ENCODE data around the gene MTRFR. TPM values are rescaled to one million over a fixed set of nuclear protein-coding genes. Genes with fewer than 3 reads are reported as not detected.
"Not testable (repeated sequence)": the region's sequence is repeated elsewhere in the genome, so short reads cannot be mapped to it uniquely, and the experiment has no call there.

MTRFR gene
- total and polyA plus RNA-seq, 4 donors, result 4.3 to 12.1 (median 10.0) TPM

DNA sequence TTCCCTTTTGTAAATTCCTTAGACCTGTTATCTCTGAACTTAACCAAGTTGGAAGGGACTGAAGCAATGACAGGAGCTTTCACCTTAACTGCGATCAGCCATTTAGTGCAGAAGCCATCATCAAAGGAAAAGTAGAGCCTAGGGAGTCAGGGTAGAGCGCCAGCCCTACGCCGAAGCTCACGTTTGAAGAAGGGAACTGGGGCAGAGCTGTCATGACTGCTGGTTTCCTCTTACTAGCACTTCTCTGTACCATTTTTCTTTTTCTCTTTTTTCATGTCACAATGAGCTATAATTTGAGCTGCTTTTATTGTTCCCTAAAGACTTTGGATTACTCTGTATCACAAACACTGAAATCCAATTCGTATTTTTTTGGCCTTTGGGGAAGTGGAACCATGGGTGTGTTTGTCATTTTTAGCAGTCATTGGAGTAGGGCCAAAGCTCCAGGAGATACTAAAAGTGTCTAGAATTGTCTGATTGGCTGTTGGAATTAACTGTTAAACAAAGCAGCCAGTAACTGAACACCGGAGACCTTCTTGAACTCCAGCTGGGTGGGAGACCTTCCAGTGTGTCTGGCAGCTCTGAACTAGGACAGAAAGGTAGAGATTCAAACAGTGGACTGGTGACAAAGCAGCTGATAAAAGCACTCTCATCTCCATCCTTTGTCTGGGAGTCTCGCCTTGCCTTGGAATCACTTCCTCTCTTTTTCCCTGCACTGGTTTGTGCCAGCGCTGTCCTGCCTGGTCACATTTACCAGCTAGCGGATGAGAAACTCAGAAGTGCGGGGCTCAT is 9.1 kb downstream of the MTRFR start:
- ATAC-seq (ENCODE audit: low FRiP score) (no peak), DNase-seq (no peak)
- H3K36me3 ChIP-seq (ENCODE audit: control insufficient read depth in 1 of 2, insufficient read depth in 2 of 2, low read length in 1 of 2), result no peaks in the 10 kb centered on the region
- H3K9me3 ChIP-seq (ENCODE audit: control insufficient read depth, low read length), result no peaks in the 10 kb centered on the region
- H3K27ac ChIP-seq (ENCODE audit: low read depth in 1 of 2, low read length in 2 of 2), result no peak overlapping the region
- no peaks in the 10 kb centered on the region for H3K27me3 ChIP-seq (ENCODE audit: control insufficient read depth in 1 of 2, insufficient read depth in 2 of 2, low read length in 1 of 2)
- WGBS, 2 donors, result 46 to 48% methylated on average over 11 of the region's 11 CpGs
- intact Hi-C loops (cut with DNase I), result no loop called here
- no peak overlapping the region for H3K4me3 ChIP-seq (ENCODE audit: low read length in 2 of 2)
- H3K4me1 ChIP-seq (ENCODE audit: control insufficient read depth in 1 of 2, insufficient read depth in 2 of 2, low read length in 2 of 2), result no peaks in the 10 kb centered on the region

DNA sequence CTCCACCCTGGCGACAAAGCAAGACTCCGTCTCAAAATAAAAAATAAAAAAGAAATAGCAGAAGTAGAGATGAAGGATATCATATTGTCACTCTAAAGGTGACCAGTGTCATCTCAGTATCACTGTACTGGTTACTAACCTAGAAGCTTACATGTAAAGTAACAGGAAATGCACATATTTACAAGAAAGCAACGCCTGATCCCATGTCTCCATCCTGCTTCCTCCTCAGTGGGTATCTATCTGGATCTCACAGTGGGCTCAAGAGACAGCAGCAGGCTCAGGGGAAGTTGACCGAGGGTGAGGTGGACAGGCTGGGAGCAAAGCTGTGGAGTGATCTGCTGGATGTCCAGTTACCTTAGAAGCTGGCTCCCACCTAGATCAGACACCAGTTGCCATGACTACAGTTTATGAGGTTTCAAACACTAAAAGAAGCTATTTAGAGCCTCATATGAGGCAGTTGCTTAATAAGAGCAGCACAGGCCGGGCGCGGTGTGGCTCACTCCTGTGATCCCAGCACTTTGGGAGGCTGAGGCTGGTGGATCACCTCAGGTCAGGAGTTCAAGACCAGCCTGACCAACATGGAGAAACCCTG is 10.5 kb downstream of the MTRFR start:
- DNase-seq, result no peak
- Histone ChIP-seq H3K27me3 (ENCODE audit: control insufficient read depth in 1 of 2, insufficient read depth in 2 of 2, low read length in 1 of 2) (no peaks in the 10 kb centered on the region), H3K4me3 (ENCODE audit: low read length in 2 of 2) (no peak overlapping the region), H3K9me3 (ENCODE audit: control insufficient read depth, low read length) (no peaks in the 10 kb centered on the region), H3K27ac (ENCODE audit: low read depth in 1 of 2, low read length in 2 of 2) (no peak overlapping the region), H3K4me1 (ENCODE audit: control insufficient read depth in 1 of 2, insufficient read depth in 2 of 2, low read length in 2 of 2) (no peaks in the 10 kb centered on the region), H3K36me3 (ENCODE audit: control insufficient read depth in 1 of 2, insufficient read depth in 2 of 2, low read length in 1 of 2) (no peaks in the 10 kb centered on the region)
- WGBS, 2 donors, result 80 to 83% methylated on average over 7 of the region's 7 CpGs
- no peak for ATAC-seq (ENCODE audit: low FRiP score)
- intact Hi-C loops (cut with DNase I), result no loop called here

DNA sequence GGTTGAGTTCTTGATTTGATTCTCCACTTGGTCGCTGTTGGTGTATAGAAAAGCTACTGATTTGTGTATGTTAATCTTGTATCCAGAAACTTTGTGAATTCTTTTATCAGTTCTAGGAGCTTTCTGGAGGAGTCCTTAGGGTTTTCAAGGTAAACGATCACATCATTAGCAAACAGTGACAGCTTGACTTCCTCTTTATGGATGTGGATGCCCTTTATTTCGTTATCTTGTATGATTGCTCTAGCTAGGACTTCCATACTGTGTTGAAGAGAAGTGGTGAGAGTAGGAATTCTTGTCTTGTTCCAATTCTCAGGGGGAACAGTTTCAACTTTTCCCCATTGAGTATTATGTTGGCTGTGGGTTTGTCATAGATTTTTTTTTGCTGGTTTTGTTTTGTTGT is 12.4 kb downstream of the MTRFR start:
- Histone ChIP-seq H3K36me3 (ENCODE audit: control insufficient read depth in 1 of 2, insufficient read depth in 2 of 2, low read length in 1 of 2) (no peaks in the 10 kb centered on the region), H3K27ac (ENCODE audit: low read depth in 1 of 2, low read length in 2 of 2) (no peak overlapping the region), H3K27me3 (ENCODE audit: control insufficient read depth in 1 of 2, insufficient read depth in 2 of 2, low read length in 1 of 2) (no peaks in the 10 kb centered on the region), H3K4me1 (ENCODE audit: control insufficient read depth in 1 of 2, insufficient read depth in 2 of 2, low read length in 2 of 2) (no peaks in the 10 kb centered on the region), H3K4me3 (ENCODE audit: low read length in 2 of 2) (no peak overlapping the region), H3K9me3 (ENCODE audit: control insufficient read depth, low read length) (no peaks in the 10 kb centered on the region)
- WGBS, 2 donors, result 93% methylated on average over 3 of the region's 3 CpGs
- no peak for DNase-seq
- intact Hi-C loops (cut with DNase I), result no loop called here
- ATAC-seq (ENCODE audit: low FRiP score), result no peak

DNA sequence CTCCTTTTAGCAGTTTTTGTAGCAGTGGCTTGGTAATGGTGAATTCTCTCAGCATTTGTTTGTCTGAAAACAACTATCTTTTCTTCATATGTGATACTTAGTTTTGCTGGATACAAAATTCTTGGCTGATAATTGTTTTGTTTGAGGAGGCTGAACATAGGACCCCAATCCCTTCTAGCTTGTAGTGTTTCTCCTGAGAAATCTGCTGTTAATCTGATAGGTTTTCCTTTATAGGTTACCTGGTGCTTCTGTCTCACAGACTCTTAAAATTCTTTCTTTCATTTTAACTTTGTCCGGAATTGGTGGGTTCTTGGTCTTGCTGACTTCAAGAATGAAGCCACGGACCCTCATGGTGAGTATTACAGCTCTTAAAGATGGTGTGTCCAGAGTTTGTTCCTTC is 14.9 kb downstream of the MTRFR start:
- not testable (repeated sequence) for H3K27ac ChIP-seq (ENCODE audit: low read depth in 1 of 2, low read length in 2 of 2)

DNA sequence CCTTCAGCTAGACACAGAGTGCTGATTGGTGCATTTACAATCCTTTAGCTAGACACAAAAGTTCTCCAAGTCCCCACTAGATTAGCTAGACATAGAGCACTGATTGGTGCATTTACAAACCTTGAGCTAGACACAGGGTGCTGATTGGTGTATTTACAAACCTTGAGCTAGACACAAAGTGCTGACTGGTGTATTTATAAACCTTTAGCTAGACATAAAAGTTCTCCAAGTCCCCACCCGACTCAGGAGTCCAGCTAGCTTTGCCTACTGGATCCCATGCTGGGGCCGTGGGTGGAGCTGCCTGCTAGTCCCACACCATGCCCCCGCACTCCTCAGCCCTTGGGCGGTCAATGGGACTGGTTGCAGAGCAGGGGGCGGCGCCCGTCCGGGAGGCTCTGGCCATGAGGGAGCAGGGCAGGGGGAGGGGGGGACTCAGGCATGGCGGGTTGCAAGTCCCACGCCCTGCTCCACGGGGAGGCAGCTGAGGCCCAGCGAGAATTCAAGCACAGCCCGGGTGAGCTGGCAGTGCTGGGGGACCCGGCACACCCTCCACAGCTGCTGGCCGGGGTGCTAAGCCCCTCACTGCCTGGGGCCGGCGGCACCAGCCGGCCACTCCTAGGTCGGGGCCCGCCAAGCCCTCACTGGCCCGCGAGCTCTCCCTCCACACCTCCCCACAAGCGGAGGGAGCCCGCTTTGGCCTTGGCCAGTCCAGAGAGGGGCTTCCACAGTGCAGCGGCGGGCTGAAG is 15.9 kb downstream of the MTRFR start:
- ATAC-seq (ENCODE audit: low FRiP score); H3K4me1 ChIP-seq (ENCODE audit: control insufficient read depth in 1 of 2, insufficient read depth in 2 of 2, low read length in 2 of 2): not testable (repeated sequence)

More for the DNA sequence above, 14.9 kb downstream of the MTRFR start:
- H3K36me3 ChIP-seq (ENCODE audit: control insufficient read depth in 1 of 2, insufficient read depth in 2 of 2, low read length in 1 of 2); H3K27me3 ChIP-seq (ENCODE audit: control insufficient read depth in 1 of 2, insufficient read depth in 2 of 2, low read length in 1 of 2); H3K4me3 ChIP-seq (ENCODE audit: low read length in 2 of 2); ATAC-seq (ENCODE audit: low FRiP score); intact Hi-C loops (cut with DNase I); DNase-seq; H3K4me1 ChIP-seq (ENCODE audit: control insufficient read depth in 1 of 2, insufficient read depth in 2 of 2, low read length in 2 of 2); H3K9me3 ChIP-seq (ENCODE audit: control insufficient read depth, low read length): not testable (repeated sequence)
- WGBS, 2 donors, result 97 to 99% methylated on average over 2 of the region's 2 CpGs

DNA sequence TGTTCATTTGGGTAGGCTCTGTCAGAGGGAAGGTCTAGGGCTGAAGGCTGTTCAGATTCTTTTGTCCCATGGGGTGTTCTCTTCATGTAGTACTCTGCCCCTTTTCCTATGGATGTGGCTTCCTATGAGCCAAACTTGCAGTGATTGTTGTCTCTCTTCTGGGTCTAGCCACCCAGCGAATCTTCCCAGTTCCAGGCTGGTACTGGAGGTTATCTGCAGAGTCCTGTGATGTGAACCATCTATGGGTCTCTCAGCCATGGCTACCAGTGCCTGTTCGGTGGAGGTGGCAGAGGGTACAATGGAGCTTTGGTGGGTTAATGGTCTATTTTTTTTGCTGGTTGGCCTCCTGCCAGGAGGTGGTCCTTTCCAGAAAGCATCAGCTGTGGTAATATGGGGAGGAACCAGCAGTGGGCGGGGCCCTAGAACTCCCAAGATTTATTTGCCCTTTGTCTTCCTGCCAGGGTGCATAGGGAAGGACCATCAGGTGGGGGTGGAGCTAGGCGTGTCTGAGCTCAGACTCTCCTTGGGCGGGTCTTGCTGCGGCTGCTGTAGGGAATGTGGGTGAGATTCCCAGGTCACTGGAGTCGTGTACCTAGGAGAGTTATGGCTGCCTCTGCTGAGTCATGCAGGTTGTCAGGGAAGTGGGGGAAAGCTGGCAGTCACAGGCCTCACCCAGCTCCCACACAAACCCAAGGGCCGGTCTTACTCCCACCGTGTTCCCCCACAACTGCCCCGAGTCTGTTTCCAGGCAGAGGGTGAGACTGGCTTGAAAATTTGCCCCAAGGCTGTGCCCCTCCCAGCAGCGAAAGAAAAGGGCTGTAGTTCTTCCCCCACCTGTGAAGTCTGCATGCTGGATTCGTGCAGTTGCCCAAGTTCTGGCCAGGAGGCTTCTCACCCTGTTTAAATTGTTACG is 17.5 kb downstream of the MTRFR start:
- no peaks in the 10 kb centered on the region for H3K4me1 ChIP-seq (ENCODE audit: control insufficient read depth in 1 of 2, insufficient read depth in 2 of 2, low read length in 2 of 2)
- ATAC-seq (ENCODE audit: low FRiP score) (no peak), DNase-seq (no peak)
- H3K9me3 ChIP-seq (ENCODE audit: control insufficient read depth, low read length), result no peaks in the 10 kb centered on the region
- no peaks in the 10 kb centered on the region for H3K36me3 ChIP-seq (ENCODE audit: control insufficient read depth in 1 of 2, insufficient read depth in 2 of 2, low read length in 1 of 2)
- H3K27me3 ChIP-seq (ENCODE audit: control insufficient read depth in 1 of 2, insufficient read depth in 2 of 2, low read length in 1 of 2), result no peaks in the 10 kb centered on the region
- intact Hi-C loops (cut with DNase I), result no loop called here
- no peak overlapping the region for H3K27ac ChIP-seq (ENCODE audit: low read depth in 1 of 2, low read length in 2 of 2)
- 85 to 90% methylated on average over 13 of the region's 13 CpGs for WGBS, 2 donors
- no peak overlapping the region for H3K4me3 ChIP-seq (ENCODE audit: low read length in 2 of 2)

More for the DNA sequence above, 15.9 kb downstream of the MTRFR start:
- intact Hi-C loops (cut with DNase I); H3K4me3 ChIP-seq (ENCODE audit: low read length in 2 of 2); H3K9me3 ChIP-seq (ENCODE audit: control insufficient read depth, low read length); H3K27me3 ChIP-seq (ENCODE audit: control insufficient read depth in 1 of 2, insufficient read depth in 2 of 2, low read length in 1 of 2); H3K36me3 ChIP-seq (ENCODE audit: control insufficient read depth in 1 of 2, insufficient read depth in 2 of 2, low read length in 1 of 2); H3K27ac ChIP-seq (ENCODE audit: low read depth in 1 of 2, low read length in 2 of 2): not testable (repeated sequence)
- WGBS, 2 donors, result 97% methylated on average over 23 to 26 of the region's 26 CpGs
- DNase-seq, result peak in 1 of 2 donors; percentile 47

DNA sequence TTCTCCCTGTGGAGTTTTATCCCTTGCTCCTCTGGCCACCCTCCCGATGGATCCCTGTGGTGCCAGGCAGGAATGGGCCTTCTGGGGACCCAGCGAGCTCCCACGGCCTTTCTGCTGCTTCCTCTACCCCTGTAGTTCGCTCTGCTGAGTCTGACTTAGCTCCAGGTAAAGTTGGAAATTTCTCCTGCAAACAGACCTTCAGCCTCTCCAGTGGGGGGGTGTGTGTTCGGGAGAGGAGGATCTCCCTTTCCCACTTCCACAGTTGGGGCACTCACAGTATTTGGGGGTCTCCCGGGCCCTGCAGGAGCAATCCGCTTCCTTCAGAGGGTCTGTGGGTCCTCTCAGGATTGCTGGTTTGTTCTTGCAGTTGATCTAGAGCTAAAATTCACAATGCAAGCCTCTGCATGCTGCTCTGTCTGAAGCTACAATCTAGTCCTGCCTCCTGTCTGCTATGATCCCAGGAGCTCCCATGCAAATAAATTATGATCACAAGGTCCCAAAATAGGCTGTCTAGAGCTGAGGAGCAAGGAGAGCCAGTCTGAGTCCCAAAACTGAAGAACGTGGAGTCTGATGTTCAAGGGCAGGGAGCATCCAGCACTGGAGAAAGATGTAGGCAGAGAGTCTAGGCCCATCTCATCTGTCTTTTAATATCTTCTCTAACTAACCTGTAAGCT is 18.3 kb downstream of the MTRFR start:
- ATAC-seq (ENCODE audit: low FRiP score), result no peak
- Histone ChIP-seq H3K27me3 (ENCODE audit: control insufficient read depth in 1 of 2, insufficient read depth in 2 of 2, low read length in 1 of 2) (no peaks in the 10 kb centered on the region), H3K4me3 (ENCODE audit: low read length in 2 of 2) (no peak overlapping the region), H3K27ac (ENCODE audit: low read depth in 1 of 2, low read length in 2 of 2) (no peak overlapping the region), H3K36me3 (ENCODE audit: control insufficient read depth in 1 of 2, insufficient read depth in 2 of 2, low read length in 1 of 2) (no peaks in the 10 kb centered on the region), H3K9me3 (ENCODE audit: control insufficient read depth, low read length) (no peaks in the 10 kb centered on the region), H3K4me1 (ENCODE audit: control insufficient read depth in 1 of 2, insufficient read depth in 2 of 2, low read length in 2 of 2) (no peaks in the 10 kb centered on the region)
- WGBS, 2 donors, result 85 to 92% methylated on average over 8 of the region's 8 CpGs
- intact Hi-C loops (cut with DNase I), result no loop called here
- no peak for DNase-seq

DNA sequence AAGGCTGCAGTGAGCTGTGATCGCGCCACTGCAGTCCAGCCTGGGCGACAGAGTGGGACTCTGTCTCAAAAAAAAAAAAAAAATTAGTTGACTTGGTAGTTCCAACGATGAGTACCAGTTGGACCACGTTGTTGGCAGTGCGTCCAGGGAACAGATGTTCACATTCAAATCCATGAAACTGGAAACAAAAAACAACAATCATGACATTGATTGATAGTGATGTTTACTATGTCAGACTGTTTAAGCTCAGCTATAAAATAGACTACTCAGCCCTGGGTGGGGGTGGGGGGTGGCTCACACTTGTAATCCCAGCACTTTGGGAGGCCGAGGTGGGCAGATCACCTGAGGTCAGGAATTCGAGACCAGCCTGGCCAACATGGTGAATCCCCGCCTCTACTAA is 19.1 kb downstream of the MTRFR start:
- H3K36me3 ChIP-seq (ENCODE audit: control insufficient read depth in 1 of 2, insufficient read depth in 2 of 2, low read length in 1 of 2); intact Hi-C loops (cut with DNase I); H3K4me1 ChIP-seq (ENCODE audit: control insufficient read depth in 1 of 2, insufficient read depth in 2 of 2, low read length in 2 of 2); H3K27me3 ChIP-seq (ENCODE audit: control insufficient read depth in 1 of 2, insufficient read depth in 2 of 2, low read length in 1 of 2); DNase-seq; ATAC-seq (ENCODE audit: low FRiP score); H3K27ac ChIP-seq (ENCODE audit: low read depth in 1 of 2, low read length in 2 of 2); H3K9me3 ChIP-seq (ENCODE audit: control insufficient read depth, low read length); H3K4me3 ChIP-seq (ENCODE audit: low read length in 2 of 2): not testable (repeated sequence)
- WGBS, 2 donors, result 63 to 66% methylated on average over 9 of the region's 9 CpGs
